ENCODE data around the gene AQP10. TPM values are rescaled to one million over a fixed set of nuclear protein-coding genes. Genes with fewer than 3 reads are reported as not detected.

AQP10 gene
- total and polyA plus RNA-seq, 9 of the 15 experiments (the other 6 are each of a cell fraction or from before 2014, with no cell fraction given): 0.37 to 9.7 (median 1.9) TPM

GRCh38 chr1:154344977-154345837 is 24.3 kb downstream of the AQP10 start (continued):
- 0 out of 2 replicates have a peak, but pooled peaks have one; percentile 28 for TF ChIP-seq ZNF740 (CRISPR knock-in tag; IDR thresholded peaks at IDR 0.05)
- no peak for TF ChIP-seq ZNF740 (tag; IDR thresholded peaks at IDR 0.05)
- no peak for TF ChIP-seq E2F4 (CRISPR knock-in tag; IDR thresholded peaks at IDR 0.05; ENCODE audit: low read depth)
- TF ChIP-seq HDGF (IDR thresholded peaks at IDR 0.05): 0 out of 2 replicates have a peak, but pooled peaks have one; percentile 24
- TF ChIP-seq SMC3 (conservative IDR thresholded peaks at IDR 0.05; ENCODE audit: insufficient read depth, low read depth, low read length): peak; percentile 73
- TF ChIP-seq CTCFL (IDR thresholded peaks at IDR 0.05; ENCODE audit: borderline replicate concordance, insufficient read depth, low read depth, low read length, poor library complexity, severe bottlenecking): peak; percentile 27
- TF ChIP-seq ZNF764 (CRISPR knock-in tag; IDR thresholded peaks at IDR 0.05; ENCODE audit: low read depth): peak; percentile 95
- TF ChIP-seq DEAF1 (CRISPR knock-in tag; IDR thresholded peaks at IDR 0.05): peak; percentile 46; the same call in 1 of the 2 replicates
- TF ChIP-seq JUND (IDR thresholded peaks at IDR 0.05; ENCODE audit: borderline replicate concordance, low read depth, low read length): 0 out of 2 replicates have a peak, but pooled peaks have one; percentile 25
- no peak for TF ChIP-seq JUND (tag; IDR thresholded peaks at IDR 0.05; ENCODE audit: borderline replicate concordance, low read depth, low read length)
- TF ChIP-seq STAG1 (CRISPR knock-in tag; IDR thresholded peaks at IDR 0.05; ENCODE audit: borderline replicate concordance): peak; percentile 26; the same call in 1 of the 2 replicates
- TF ChIP-seq, protein P1, sequence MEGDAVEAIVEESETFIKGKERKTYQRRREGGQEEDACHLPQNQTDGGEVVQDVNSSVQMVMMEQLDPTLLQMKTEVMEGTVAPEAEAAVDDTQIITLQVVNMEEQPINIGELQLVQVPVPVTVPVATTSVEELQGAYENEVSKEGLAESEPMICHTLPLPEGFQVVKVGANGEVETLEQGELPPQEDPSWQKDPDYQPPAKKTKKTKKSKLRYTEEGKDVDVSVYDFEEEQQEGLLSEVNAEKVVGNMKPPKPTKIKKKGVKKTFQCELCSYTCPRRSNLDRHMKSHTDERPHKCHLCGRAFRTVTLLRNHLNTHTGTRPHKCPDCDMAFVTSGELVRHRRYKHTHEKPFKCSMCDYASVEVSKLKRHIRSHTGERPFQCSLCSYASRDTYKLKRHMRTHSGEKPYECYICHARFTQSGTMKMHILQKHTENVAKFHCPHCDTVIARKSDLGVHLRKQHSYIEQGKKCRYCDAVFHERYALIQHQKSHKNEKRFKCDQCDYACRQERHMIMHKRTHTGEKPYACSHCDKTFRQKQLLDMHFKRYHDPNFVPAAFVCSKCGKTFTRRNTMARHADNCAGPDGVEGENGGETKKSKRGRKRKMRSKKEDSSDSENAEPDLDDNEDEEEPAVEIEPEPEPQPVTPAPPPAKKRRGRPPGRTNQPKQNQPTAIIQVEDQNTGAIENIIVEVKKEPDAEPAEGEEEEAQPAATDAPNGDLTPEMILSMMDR (IDR thresholded peaks at IDR 0.05 in 2 of 3, conservative IDR thresholded peaks at IDR 0.05 in 1 of 3; ENCODE audit: insufficient read depth in 2 of 3, low read depth in 1 of 3, low read length in 3 of 3): peak; percentile 78 to 91 (median 90)
- TF ChIP-seq ZNF436 (CRISPR knock-in tag; IDR thresholded peaks at IDR 0.05): no peak
